ENCODE data around the gene POLR1H.
A peak's percentile ranks its signal among the peaks of the same experiment; 100 is the strongest.

POLR1H gene

GRCh38 chr6:30096829-30097228 is 35.8 kb downstream of the POLR1H start:
- DNase-seq (ENCODE audit: low read depth): no peak

GRCh38 chr6:30097902-30098768 is 37.1 kb downstream of the POLR1H start:
- no peak for DNase-seq (ENCODE audit: low read depth)

- no peak for DNase-seq (ENCODE audit: low read depth)
Measured at GRCh38 chr6:30100154-30100553, 39.1 kb downstream of the POLR1H start.

GRCh38 chr6:30100585-30101443 is 39.7 kb downstream of the POLR1H start:
- no peak for DNase-seq (ENCODE audit: low read depth)

GRCh38 chr6:30101444-30102413 is 40.7 kb downstream of the POLR1H start:
- DNase-seq (ENCODE audit: low read depth): peak; percentile 64

- DNase-seq (ENCODE audit: low read depth): peak; percentile 13
Measured at GRCh38 chr6:30102414-30102969, 41.4 kb downstream of the POLR1H start.

GRCh38 chr6:30102970-30103871 is 42.2 kb downstream of the POLR1H start:
- DNase-seq (ENCODE audit: low read depth): peak; percentile 74

GRCh38 chr6:30103872-30104179 is 42.8 kb downstream of the POLR1H start:
- DNase-seq (ENCODE audit: low read depth): no peak

GRCh38 chr6:30104661-30105060 is 43.6 kb downstream of the POLR1H start:
- no peak for DNase-seq (ENCODE audit: low read depth)

GRCh38 chr6:30111266-30111856 is 50.3 kb downstream of the POLR1H start:
- DNase-seq (ENCODE audit: low read depth): no peak

GRCh38 chr6:30112402-30112994 is 51.4 kb downstream of the POLR1H start:
- no peak for DNase-seq (ENCODE audit: low read depth)

GRCh38 chr6:30113003-30113759 is 52.1 kb downstream of the POLR1H start, which contains the start of gene TRIM31:
TRIM31 (minus strand) TSS chr6:30113090; CDS start chr6:30112805, 285 bp downstream.
- DNase-seq (ENCODE audit: low read depth): no peak

GRCh38 chr6:30113841-30114240 is 52.8 kb downstream of the POLR1H start:
- no peak for DNase-seq (ENCODE audit: low read depth)
